ENCODE results near the gene IGFLR1.

DNA sequence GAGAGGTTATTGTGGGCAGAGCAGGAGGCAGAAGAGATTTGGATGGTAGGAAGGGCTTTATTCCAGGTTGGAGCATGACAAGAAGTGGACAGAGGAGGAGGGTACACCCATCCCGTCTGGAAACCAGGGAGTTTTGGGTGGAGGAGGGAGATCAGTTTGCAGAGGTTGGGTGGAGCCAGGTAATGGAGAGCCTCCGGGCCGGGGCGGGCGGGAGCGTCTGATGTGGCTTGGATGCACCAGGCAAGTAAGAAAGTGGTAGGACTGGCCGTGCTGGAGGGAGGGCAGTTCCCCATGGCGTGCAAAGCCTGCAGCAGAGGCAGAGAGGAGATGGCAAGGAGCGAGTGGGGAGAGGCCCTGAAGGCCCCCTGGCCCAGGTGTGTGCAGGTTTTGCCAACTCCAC, 10.9 kb downstream of the IGFLR1 start:
- TF ChIP-seq ZC3H10 (CRISPR knock-in tag; IDR thresholded peaks at IDR 0.05) (no peak), OSR1 (CRISPR knock-in tag; IDR thresholded peaks at IDR 0.05) (no peak), RARB (CRISPR knock-in tag; IDR thresholded peaks at IDR 0.05) (no peak), ZNF8 (CRISPR knock-in tag; IDR thresholded peaks at IDR 0.05) (no peak), ZFP30 (CRISPR knock-in tag; IDR thresholded peaks at IDR 0.05) (no peak), ZFP3 (CRISPR knock-in tag; IDR thresholded peaks at IDR 0.05) (no peak), PPARA (CRISPR knock-in tag; IDR thresholded peaks at IDR 0.05; ENCODE audit: borderline replicate concordance) (no peak)
- TF ChIP-seq, protein P1, sequence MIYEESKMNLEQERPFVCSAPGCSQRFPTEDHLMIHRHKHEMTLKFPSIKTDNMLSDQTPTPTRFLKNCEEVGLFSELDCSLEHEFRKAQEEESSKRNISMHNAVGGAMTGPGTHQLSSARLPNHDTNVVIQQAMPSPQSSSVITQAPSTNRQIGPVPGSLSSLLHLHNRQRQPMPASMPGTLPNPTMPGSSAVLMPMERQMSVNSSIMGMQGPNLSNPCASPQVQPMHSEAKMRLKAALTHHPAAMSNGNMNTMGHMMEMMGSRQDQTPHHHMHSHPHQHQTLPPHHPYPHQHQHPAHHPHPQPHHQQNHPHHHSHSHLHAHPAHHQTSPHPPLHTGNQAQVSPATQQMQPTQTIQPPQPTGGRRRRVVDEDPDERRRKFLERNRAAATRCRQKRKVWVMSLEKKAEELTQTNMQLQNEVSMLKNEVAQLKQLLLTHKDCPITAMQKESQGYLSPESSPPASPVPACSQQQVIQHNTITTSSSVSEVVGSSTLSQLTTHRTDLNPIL (CRISPR knock-in tag; IDR thresholded peaks at IDR 0.05; ENCODE audit: low read depth), result no peak

All from SK-N-SH treated with all-trans-retinoic acid at 6 μM for 48 hours (cell line).